ENCODE measurements around the gene CARMIL3.

DNA sequence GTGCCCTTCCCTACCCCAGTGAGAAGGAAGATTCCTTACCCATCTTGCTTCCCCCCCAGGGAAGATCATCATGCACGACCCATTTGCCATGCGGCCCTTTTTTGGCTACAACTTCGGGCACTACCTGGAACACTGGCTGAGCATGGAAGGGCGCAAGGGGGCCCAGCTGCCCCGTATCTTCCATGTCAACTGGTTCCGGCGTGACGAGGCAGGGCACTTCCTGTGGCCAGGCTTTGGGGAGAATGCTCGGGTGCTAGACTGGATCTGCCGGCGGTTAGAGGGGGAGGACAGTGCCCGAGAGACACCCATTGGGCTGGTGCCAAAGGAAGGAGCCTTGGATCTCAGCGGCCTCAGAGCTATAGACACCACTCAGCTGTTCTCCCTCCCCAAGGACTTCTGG is 51.6 kb downstream of the CARMIL3 start:
- TF ChIP-seq, protein P1, sequence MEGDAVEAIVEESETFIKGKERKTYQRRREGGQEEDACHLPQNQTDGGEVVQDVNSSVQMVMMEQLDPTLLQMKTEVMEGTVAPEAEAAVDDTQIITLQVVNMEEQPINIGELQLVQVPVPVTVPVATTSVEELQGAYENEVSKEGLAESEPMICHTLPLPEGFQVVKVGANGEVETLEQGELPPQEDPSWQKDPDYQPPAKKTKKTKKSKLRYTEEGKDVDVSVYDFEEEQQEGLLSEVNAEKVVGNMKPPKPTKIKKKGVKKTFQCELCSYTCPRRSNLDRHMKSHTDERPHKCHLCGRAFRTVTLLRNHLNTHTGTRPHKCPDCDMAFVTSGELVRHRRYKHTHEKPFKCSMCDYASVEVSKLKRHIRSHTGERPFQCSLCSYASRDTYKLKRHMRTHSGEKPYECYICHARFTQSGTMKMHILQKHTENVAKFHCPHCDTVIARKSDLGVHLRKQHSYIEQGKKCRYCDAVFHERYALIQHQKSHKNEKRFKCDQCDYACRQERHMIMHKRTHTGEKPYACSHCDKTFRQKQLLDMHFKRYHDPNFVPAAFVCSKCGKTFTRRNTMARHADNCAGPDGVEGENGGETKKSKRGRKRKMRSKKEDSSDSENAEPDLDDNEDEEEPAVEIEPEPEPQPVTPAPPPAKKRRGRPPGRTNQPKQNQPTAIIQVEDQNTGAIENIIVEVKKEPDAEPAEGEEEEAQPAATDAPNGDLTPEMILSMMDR (conservative IDR thresholded peaks at IDR 0.05; ENCODE audit: low read depth, low read length), result no peak
- TF ChIP-seq, protein P2, sequence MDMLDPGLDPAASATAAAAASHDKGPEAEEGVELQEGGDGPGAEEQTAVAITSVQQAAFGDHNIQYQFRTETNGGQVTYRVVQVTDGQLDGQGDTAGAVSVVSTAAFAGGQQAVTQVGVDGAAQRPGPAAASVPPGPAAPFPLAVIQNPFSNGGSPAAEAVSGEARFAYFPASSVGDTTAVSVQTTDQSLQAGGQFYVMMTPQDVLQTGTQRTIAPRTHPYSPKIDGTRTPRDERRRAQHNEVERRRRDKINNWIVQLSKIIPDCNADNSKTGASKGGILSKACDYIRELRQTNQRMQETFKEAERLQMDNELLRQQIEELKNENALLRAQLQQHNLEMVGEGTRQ (IDR thresholded peaks at IDR 0.05; ENCODE audit: low read depth, low read length), result no peak
- TF ChIP-seq POLR2A (IDR thresholded peaks at IDR 0.05; ENCODE audit: low read depth, low read length) (no peak), MAFK (IDR thresholded peaks at IDR 0.05; ENCODE audit: low read depth, low read length) (no peak)

Measured in IMR-90 (cell line).